SIG-M5 (cell line): ENCODE data around the gene XRN2.
"Not testable (repeated sequence)": the region's sequence is repeated elsewhere in the genome, so short reads cannot be mapped to it uniquely, and the experiment has no call there.

Source experiments
- DNase-seq: peaks from one replicate; lab custom pipeline; 2025; lab: John Stamatoyannopoulos, UW

Gene XRN2

GRCh38 chr20:21352703-21353102 lies 49.6 kb downstream of the XRN2 start:
- no peak for DNase-seq

DNA sequence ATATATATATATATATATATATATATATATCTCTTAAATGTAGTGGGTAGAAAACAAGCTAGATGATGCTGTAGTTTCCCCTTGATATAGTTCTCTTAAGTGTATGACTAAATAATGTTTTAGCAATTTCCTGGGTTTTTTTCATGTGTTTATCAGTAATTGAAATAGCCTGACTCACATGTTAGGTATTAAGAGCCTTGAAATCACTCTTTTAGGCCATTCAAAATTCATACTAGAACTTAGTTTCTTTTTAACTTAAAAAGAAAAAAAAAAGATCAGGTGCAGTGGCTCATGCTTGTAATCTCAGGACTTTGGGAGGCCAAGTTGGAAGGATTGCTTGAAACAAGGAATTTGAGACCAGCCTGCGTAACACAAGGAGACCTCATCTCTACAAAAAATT lies 50.1 kb downstream of the XRN2 start:
- DNase-seq = no peak

DNA sequence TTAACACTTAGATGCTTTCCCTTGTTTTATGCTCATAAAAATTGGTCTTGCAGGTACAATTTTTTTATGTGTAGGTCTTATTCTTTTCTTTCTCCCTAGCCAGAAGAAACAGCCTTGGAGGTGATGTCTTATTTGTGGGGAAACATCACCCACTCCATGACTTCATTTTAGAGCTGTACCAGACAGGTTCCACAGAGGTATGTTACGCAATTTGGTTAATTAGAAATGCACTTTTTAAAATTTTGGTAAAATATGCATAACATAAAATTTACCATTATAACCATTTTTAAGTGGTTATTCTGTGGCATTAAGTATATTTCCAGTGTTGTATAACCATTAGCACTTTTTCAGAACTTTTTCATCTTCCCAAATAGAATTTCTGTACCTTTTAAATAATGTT lies 52.9 kb downstream of the XRN2 start:
- no peak for DNase-seq

- no peak for DNase-seq
Measured at GRCh38 chr20:21356386-21356785, 53.3 kb downstream of the XRN2 start.

DNA sequence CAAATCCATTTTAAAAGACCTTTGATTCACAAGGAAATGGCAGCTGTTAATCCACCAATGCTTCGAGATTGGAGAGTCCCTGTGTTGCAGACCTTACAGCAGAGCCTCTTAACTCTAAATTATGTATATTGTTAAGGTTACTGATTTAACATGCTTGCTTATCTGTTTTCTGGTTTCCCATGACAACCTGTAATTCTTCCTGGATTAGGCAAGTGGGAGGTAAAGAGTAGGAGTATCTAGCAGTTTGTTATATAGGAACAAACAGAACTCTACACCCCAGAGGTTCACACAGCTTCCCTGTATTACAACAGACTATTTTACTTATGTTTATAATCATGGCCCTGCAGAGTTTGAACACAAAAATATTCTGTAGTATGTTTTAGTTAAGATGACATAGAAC lies 54.7 kb downstream of the XRN2 start:
- DNase-seq = no peak

GRCh38 chr20:21358737-21359136 lies 55.6 kb downstream of the XRN2 start:
- no peak for DNase-seq

GRCh38 chr20:21360705-21361104 lies 57.6 kb downstream of the XRN2 start:
- no peak for DNase-seq

- DNase-seq = no peak
Measured at GRCh38 chr20:21361266-21361665, 58.1 kb downstream of the XRN2 start.

DNA sequence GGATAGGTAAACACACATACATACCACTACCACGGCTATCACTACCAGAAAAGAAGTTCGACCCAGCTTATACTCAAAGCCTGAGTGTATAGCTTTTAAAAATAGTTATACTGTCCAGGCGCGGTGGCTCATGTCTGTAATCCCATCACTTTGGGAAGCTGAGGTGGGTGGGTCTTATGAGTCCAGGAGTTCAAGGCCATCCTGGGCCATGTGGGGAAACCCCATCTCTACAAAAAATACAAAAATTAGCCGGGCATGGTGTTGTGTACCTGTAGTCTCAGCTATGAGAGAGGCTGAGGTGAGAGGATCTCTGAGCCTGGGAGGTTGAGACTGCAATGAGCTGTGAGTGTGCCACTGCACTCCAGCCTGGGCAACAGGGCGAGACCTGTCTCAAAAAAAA lies 61.3 kb downstream of the XRN2 start:
- DNase-seq = no peak

DNA sequence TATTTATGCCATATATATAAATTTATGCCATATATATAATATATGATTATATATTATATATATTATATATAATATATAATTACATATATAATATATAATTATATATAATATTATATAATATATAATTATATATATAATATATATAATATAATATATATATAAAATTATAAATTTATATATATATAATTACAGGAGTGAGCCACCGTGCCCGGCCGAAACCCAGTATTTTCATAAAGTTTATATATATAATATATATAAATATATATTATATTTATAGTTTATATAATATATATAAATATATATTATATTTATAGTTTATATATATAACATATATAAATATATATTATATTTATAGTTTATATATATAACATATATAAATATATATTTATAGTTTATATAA lies 62.6 kb downstream of the XRN2 start:
- DNase-seq = no peak

- not testable (repeated sequence) for DNase-seq
Measured at GRCh38 chr20:21366273-21366672, 63.1 kb downstream of the XRN2 start.

GRCh38 chr20:21368791-21369190 lies 65.7 kb downstream of the XRN2 start:
- no peak for DNase-seq

DNA sequence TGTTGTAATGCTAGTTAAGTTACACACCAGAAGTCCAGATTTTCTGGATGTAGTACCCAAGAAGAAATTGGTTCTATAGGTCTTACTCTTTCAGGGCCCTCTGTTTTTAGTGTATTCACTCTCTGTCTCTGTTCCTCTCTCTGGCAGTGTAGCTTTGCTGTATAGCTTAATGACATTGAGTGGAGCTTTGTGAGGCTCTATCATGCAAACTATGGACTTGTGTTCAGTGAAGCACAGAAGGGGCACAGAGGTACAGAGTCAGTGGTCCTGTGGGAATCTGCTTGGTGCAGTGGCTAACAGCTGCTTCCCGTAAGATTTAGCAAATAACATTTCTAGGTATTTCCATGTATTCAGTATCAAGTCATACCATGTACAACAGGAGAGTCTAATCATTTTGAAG lies 68.1 kb downstream of the XRN2 start:
- no peak for DNase-seq

DNA sequence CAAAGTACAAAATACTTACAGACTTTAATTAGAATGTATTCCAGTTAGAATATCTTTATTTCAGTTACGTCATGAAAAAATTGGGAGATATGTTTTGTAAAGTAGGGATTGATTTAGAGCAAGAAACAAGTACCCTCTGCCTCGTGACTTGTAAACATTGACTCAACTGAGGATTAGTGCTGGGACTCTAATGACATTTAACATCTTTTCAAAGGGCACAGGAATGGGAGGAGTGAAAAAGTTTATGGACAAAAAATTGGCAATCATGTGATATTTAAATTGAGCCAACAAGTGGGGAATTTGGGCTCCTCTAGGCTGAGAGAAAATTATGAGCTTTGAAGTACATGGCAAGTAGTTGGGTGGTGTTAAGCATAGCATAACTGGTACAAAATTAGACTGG lies 68.9 kb downstream of the XRN2 start:
- DNase-seq = no peak

DNA sequence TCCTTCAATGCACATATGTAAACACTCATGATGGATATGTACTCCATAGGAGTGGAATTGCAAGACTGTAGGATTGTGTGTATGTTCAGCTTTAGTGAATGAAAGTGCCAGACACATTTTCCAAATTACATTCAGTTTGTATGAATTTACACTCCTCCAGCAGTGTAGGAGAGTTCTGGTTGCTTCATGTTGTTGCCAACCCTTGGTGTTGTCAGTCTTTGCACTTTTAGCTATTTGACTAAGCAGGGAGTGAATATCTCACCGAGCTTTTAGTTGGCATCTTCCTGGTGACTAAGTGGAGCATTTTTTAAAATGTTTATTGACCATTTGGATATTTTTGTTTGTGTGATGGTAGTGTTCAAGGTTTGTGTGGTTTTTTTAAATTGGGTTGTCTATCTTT lies 70.3 kb downstream of the XRN2 start:
- no peak for DNase-seq

DNA sequence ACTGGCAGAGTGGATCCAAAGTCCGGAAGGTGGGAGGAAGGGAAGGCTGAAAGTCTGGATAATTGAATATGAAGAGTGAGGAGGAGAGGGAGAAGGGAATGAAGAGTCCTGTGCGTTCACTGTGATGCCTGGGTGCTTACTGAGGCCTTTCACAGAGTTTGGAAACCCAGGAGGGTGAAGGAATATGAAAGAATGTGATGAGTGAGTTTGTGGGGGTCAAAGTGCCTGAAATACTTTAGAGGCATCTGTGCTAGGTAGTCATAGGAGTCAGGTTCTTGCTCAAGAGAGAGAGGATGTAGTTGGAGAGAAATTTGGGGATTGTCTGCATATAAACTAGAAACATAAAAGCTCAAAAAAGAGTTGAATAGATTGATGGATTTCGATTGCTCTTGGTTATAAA lies 73.5 kb downstream of the XRN2 start:
- DNase-seq = no peak

GRCh38 chr20:21377701-21378100 lies 74.6 kb downstream of the XRN2 start:
- no peak for DNase-seq

DNA sequence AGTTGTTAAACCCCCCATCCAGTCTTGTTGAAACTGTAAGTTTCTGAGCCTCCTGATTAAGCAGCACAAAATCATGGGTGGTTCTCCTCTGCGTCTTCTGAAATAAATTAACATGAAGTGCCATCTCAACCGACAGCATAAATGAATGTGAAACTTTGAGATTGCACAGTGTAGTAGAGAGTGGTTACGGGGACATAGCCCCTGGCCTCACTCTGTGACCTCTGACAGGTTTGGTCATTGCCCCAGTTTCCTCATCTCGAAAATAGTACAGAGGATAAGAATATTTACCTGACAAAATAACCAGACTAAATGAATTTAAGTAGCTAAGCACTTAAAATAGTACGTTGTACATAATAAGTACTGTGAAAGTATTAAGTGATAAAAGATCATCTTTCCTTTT lies 75.1 kb downstream of the XRN2 start:
- DNase-seq = no peak

DNA sequence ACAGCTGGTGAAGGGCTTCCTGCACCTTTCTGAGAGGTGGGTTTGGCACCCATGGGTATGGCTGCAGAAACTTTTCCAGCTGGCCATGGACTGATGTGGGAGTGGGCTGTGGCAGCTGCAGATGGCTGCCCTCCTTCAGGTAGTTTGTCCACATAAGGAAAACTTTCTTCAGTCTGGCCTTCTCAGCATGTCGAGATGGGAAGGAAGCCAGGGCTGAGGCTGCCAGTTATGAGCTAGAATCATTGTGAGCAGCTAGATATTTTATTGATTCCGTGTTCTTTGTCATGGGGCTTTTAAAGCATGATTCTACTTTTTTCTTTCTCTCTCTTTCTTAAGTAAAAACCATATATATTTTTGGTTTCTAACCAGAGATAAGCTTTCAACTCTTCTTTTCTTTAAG lies 77.6 kb downstream of the XRN2 start:
- no peak for DNase-seq

DNA sequence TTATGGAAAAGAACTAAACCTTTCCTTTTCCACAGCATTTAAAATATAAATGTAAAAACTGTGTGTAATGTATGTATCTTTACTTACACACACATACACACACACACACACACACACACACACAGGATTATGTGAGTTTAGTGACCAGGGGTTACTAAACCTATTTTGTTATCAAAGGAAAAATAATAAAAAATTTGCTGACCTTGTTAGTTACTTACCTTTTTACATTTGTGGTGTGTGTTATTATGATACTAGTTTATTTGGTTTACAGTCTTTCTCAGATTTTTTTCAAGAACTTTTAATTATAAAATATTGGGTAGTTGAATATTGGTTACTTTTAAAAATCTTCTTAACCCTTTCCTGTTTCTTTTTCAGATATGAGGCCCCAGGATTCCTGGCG lies 78.5 kb downstream of the XRN2 start:
- no peak for DNase-seq

- DNase-seq = no peak
Measured at GRCh38 chr20:21384308-21384892, 81.3 kb downstream of the XRN2 start.

- no peak for DNase-seq
Measured at GRCh38 chr20:21386111-21386510, 83.0 kb downstream of the XRN2 start.

- DNase-seq = no peak
Measured at GRCh38 chr20:21387528-21387927, 84.4 kb downstream of the XRN2 start.

GRCh38 chr20:21388566-21388965 lies 85.4 kb downstream of the XRN2 start:
- no peak for DNase-seq

DNA sequence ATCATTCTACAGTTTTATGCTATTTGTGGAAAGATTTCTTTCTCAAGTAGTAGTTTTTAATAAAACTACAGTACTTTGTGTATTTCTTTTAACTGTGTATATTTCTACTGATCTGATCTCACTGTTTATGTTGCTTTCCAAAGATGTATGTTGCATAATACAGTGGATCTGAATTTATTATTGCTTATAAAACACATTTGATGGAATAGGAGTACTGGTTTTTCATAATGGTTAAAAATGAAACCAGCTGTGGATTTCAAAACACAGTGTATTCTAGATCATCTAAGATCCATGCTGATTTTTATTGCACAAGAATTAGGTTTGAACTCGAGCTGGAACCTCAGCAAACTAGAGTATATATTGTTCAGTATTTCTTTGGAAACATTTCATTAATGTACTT lies 86.2 kb downstream of the XRN2 start:
- DNase-seq = no peak
